ENCODE measurements around the gene UBE3D. TPM values are rescaled to one million over a fixed set of nuclear protein-coding genes. Genes with fewer than 3 reads are reported as not detected.
A peak's percentile ranks its signal among the peaks of the same experiment; 100 is the strongest.

The UBE3D gene
- total and polyA plus RNA-seq, 4 donors, result 7.5 to 17.0 (median 12.3) TPM

GRCh38 chr6:83086751-83087150, 21.1 kb upstream of the UBE3D start:
- Histone ChIP-seq H3K9me3 (ENCODE audit: control insufficient read depth, insufficient read depth, low read length) (no peaks in the 10 kb centered on the region), H3K27ac (ENCODE audit: low read depth, low read length) (no peak overlapping the region), H3K27me3 (ENCODE audit: control insufficient read depth, insufficient read depth, low read length) (no peaks in the 10 kb centered on the region), H3K36me3 (ENCODE audit: control insufficient read depth, insufficient read depth, low read length) (no peaks in the 10 kb centered on the region), H3K4me3 (ENCODE audit: low read depth, low read length) (no peak overlapping the region), H3K4me1 (ENCODE audit: control insufficient read depth, insufficient read depth, low read length) (no peaks in the 10 kb centered on the region)
- no peak for DNase-seq (ENCODE audit: low read depth in 4 of 6, low spot score in 6 of 6)
- 100% methylated on average over 2 of the region's 2 CpGs for WGBS (ENCODE audit: insufficient coverage)

- no peaks in the 10 kb centered on the region for H3K9me3 ChIP-seq (ENCODE audit: control insufficient read depth, insufficient read depth, low read length)
- no CpG with 5 or more reads among the region's 1 CpG for WGBS (ENCODE audit: insufficient coverage)
- no peaks in the 10 kb centered on the region for H3K4me1 ChIP-seq (ENCODE audit: control insufficient read depth, insufficient read depth, low read length)
- no peaks in the 10 kb centered on the region for H3K27me3 ChIP-seq (ENCODE audit: control insufficient read depth, insufficient read depth, low read length)
- H3K27ac ChIP-seq (ENCODE audit: low read depth, low read length), result no peak overlapping the region
- no peaks in the 10 kb centered on the region for H3K36me3 ChIP-seq (ENCODE audit: control insufficient read depth, insufficient read depth, low read length)
- no peak overlapping the region for H3K4me3 ChIP-seq (ENCODE audit: low read depth, low read length)
- DNase-seq (ENCODE audit: low read depth in 4 of 6, low spot score in 6 of 6), result no peak
These were observed 17.8 kb upstream of the UBE3D start for GRCh38 chr6:83083476-83083875.

- H3K4me3 ChIP-seq (ENCODE audit: low read depth, low read length), result no peak overlapping the region
- H3K36me3 ChIP-seq (ENCODE audit: control insufficient read depth, insufficient read depth, low read length), result no peaks in the 10 kb centered on the region
- no peaks in the 10 kb centered on the region for H3K27me3 ChIP-seq (ENCODE audit: control insufficient read depth, insufficient read depth, low read length)
- no peak for DNase-seq (ENCODE audit: low read depth in 4 of 6, low spot score in 6 of 6)
- H3K9me3 ChIP-seq (ENCODE audit: control insufficient read depth, insufficient read depth, low read length), result no peaks in the 10 kb centered on the region
- WGBS (ENCODE audit: insufficient coverage), result 100% methylated on average over 1 of the region's 1 CpG
- no peak overlapping the region for H3K27ac ChIP-seq (ENCODE audit: low read depth, low read length)
- H3K4me1 ChIP-seq (ENCODE audit: control insufficient read depth, insufficient read depth, low read length), result peaks cover 3% of the 10 kb centered on the region
These were observed 8.0 kb upstream of the UBE3D start for GRCh38 chr6:83073615-83074014.

- WGBS (ENCODE audit: insufficient coverage), result no CpG with 5 or more reads among the region's 2 CpGs
These were observed 7.1 kb upstream of the UBE3D start for GRCh38 chr6:83072726-83073125.

DNA sequence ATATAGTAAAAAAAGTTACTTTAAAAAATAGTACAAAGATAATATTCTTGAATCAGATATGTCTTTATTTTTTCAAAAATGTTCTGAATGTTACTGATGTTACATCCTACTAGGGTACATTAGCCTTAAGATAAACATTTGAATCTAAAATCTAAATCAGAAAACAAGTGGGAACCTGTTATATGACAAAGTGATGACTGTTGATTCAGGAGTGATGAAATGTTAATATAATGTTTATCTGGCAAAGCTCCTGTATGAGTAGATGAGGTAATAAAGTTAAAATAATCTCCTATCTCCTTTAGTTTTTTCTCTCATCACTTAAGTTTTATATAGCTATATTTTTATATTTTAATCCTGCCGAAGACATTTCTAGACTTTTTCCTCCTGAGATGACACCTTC, 6.1 kb upstream of the UBE3D start:
- Histone ChIP-seq H3K36me3 (ENCODE audit: control insufficient read depth, insufficient read depth, low read length) (no peaks in the 10 kb centered on the region), H3K27ac (ENCODE audit: low read depth, low read length) (no peak overlapping the region), H3K4me3 (ENCODE audit: low read depth, low read length) (no peak overlapping the region), H3K4me1 (ENCODE audit: control insufficient read depth, insufficient read depth, low read length) (peaks cover 3% of the 10 kb centered on the region), H3K9me3 (ENCODE audit: control insufficient read depth, insufficient read depth, low read length) (no peaks in the 10 kb centered on the region), H3K27me3 (ENCODE audit: control insufficient read depth, insufficient read depth, low read length) (no peaks in the 10 kb centered on the region)
- no CpG with 5 or more reads among the region's 1 CpG for WGBS (ENCODE audit: insufficient coverage)
- DNase-seq (ENCODE audit: low read depth in 4 of 6, low spot score in 6 of 6), result no peak

More at GRCh38 chr6:83072726-83073125, 7.1 kb upstream of the UBE3D start:
- no peaks in the 10 kb centered on the region for H3K36me3 ChIP-seq (ENCODE audit: control insufficient read depth, insufficient read depth, low read length)
- H3K9me3 ChIP-seq (ENCODE audit: control insufficient read depth, insufficient read depth, low read length), result no peaks in the 10 kb centered on the region
- no peak overlapping the region for H3K27ac ChIP-seq (ENCODE audit: low read depth, low read length)
- peak in 1 of 6 donors; percentile 28 for DNase-seq (ENCODE audit: low read depth in 4 of 6, low spot score in 6 of 6)
- H3K4me1 ChIP-seq (ENCODE audit: control insufficient read depth, insufficient read depth, low read length), result peaks cover 3% of the 10 kb centered on the region
- H3K27me3 ChIP-seq (ENCODE audit: control insufficient read depth, insufficient read depth, low read length), result no peaks in the 10 kb centered on the region
- H3K4me3 ChIP-seq (ENCODE audit: low read depth, low read length), result no peak overlapping the region

DNA sequence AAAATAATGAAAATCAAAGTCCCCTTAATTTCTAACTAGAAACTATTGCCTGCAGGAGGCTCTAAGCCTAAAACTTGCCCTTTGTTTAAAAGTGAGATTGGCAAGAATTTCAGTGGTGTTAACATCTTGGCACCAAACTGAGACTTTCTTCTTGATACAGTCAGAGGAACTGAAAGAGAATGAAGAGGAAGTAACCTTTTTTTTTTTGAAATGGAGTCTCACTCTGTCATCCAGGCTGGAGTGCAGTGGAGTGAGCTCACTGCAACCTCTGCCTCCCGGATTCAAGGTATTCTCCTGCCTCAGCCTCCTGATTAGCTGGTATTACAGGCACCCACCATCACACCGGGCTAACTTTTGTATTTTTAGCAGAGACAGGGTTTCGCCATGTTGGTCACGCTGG, 5.4 kb upstream of the UBE3D start:
- no peak overlapping the region for H3K27ac ChIP-seq (ENCODE audit: low read depth, low read length)

GRCh38 chr6:83069633-83070032, 4.0 kb upstream of the UBE3D start:
- Histone ChIP-seq H3K36me3 (ENCODE audit: control insufficient read depth, insufficient read depth, low read length) (no peaks in the 10 kb centered on the region), H3K27me3 (ENCODE audit: control insufficient read depth, insufficient read depth, low read length) (no peaks in the 10 kb centered on the region), H3K4me3 (ENCODE audit: low read depth, low read length) (no peak overlapping the region), H3K27ac (ENCODE audit: low read depth, low read length) (no peak overlapping the region), H3K4me1 (ENCODE audit: control insufficient read depth, insufficient read depth, low read length) (peaks cover 6% of the 10 kb centered on the region), H3K9me3 (ENCODE audit: control insufficient read depth, insufficient read depth, low read length) (no peaks in the 10 kb centered on the region)
- no peak for DNase-seq (ENCODE audit: low read depth in 4 of 6, low spot score in 6 of 6)

More for the DNA sequence above, 5.4 kb upstream of the UBE3D start:
- Histone ChIP-seq H3K36me3 (ENCODE audit: control insufficient read depth, insufficient read depth, low read length) (no peaks in the 10 kb centered on the region), H3K27me3 (ENCODE audit: control insufficient read depth, insufficient read depth, low read length) (no peaks in the 10 kb centered on the region), H3K9me3 (ENCODE audit: control insufficient read depth, insufficient read depth, low read length) (no peaks in the 10 kb centered on the region), H3K4me3 (ENCODE audit: low read depth, low read length) (no peak overlapping the region), H3K4me1 (ENCODE audit: control insufficient read depth, insufficient read depth, low read length) (peaks cover 3% of the 10 kb centered on the region)
- 81% methylated on average over 4 of the region's 4 CpGs for WGBS (ENCODE audit: insufficient coverage)
- no peak for DNase-seq (ENCODE audit: low read depth in 4 of 6, low spot score in 6 of 6)

GRCh38 chr6:83068616-83069015, 3.0 kb upstream of the UBE3D start:
- H3K27ac ChIP-seq (ENCODE audit: low read depth, low read length), result no peak overlapping the region
- no CpG with 5 or more reads among the region's 6 CpGs for WGBS (ENCODE audit: insufficient coverage)
- peaks cover 6% of the 10 kb centered on the region for H3K4me1 ChIP-seq (ENCODE audit: control insufficient read depth, insufficient read depth, low read length)
- H3K36me3 ChIP-seq (ENCODE audit: control insufficient read depth, insufficient read depth, low read length), result no peaks in the 10 kb centered on the region
- H3K4me3 ChIP-seq (ENCODE audit: low read depth, low read length), result peak overlapping the region; percentile 90
- H3K27me3 ChIP-seq (ENCODE audit: control insufficient read depth, insufficient read depth, low read length), result no peaks in the 10 kb centered on the region
- H3K9me3 ChIP-seq (ENCODE audit: control insufficient read depth, insufficient read depth, low read length), result no peaks in the 10 kb centered on the region
- no peak for DNase-seq (ENCODE audit: low read depth in 4 of 6, low spot score in 6 of 6)

DNA sequence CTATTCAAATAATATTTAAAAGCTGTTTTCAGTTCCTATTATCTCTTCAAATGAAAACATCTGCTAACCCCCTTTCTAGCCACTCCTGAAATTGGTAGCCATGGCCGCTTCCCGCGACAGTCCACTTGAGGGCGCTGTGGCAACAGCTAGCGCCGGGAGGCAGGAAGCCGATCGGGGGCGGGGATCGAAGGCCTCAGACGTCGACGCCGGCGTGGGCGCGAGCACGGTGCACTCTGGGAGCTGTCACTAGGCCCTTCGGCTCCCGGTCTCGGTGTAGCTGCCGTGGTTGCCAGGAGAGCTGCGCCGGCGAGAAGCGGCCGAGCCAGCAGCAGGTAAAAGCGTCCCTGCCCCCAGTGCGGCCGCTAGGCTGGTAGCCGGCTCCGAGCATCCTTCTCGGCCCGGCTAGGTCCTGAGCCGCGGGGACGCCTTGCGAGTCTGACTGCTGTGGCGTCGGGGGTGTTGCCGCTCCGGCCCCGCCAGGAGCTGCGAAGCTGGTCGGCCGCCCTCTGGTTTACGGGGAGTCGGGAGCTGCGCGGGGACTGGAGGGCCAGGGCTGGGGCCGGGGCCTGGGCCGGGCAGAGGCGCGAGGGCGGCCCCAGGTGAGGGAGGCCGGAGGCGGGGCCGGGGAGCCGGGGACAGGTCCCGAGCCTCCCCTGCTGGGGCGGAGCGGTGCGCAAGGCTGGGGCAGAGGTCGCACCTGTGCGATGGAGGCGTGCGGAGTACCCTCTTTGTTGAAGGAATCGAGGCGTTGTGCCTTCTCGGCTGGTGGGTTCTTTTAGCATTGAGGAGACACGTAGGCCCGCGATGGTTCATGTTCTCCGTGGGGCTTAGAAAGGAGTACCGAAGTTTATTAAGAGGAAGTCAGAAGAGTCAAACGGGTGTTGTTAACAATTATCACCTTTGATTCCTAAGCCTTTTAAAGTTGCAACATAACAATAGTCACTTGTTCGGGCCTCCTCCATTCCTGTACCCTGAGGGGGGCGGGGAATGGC, 2.1 kb upstream of the UBE3D start, which contains the start of gene DOP1A:
DOP1A (plus strand) TSS at position 224 of the 992 bp plus-strand sequence. CDS start 29,307 bp downstream, outside the sequence.
- Histone ChIP-seq H3K27ac (ENCODE audit: low read depth, low read length) (peak within 1 kb of the TSS; percentile 78), H3K27me3 (ENCODE audit: control insufficient read depth, insufficient read depth, low read length) (no peaks in the 10 kb centered on the region), H3K9me3 (ENCODE audit: control insufficient read depth, insufficient read depth, low read length) (no peaks in the 10 kb centered on the region), H3K4me3 (ENCODE audit: low read depth, low read length) (peak within 1 kb of the TSS; percentile 90), H3K4me1 (ENCODE audit: control insufficient read depth, insufficient read depth, low read length) (peaks cover 6% of the 10 kb centered on the region), H3K36me3 (ENCODE audit: control insufficient read depth, insufficient read depth, low read length) (no peaks in the 10 kb centered on the region)
- peak; percentile 82 to 98 (median 92) for DNase-seq (ENCODE audit: low read depth in 4 of 6, low spot score in 6 of 6)
- under 1% methylated on average over 69 of the region's 78 CpGs for WGBS (ENCODE audit: insufficient coverage)

- no peak overlapping the region for H3K4me3 ChIP-seq (ENCODE audit: low read depth, low read length)
- peaks cover 3% of the 10 kb centered on the region for H3K4me1 ChIP-seq (ENCODE audit: control insufficient read depth, insufficient read depth, low read length)
- H3K9me3 ChIP-seq (ENCODE audit: control insufficient read depth, insufficient read depth, low read length), result no peaks in the 10 kb centered on the region
- no peaks in the 10 kb centered on the region for H3K36me3 ChIP-seq (ENCODE audit: control insufficient read depth, insufficient read depth, low read length)
- no CpG with 5 or more reads among the region's 1 CpG for WGBS (ENCODE audit: insufficient coverage)
- H3K27me3 ChIP-seq (ENCODE audit: control insufficient read depth, insufficient read depth, low read length), result no peaks in the 10 kb centered on the region
- no peak for DNase-seq (ENCODE audit: low read depth in 4 of 6, low spot score in 6 of 6)
- no peak overlapping the region for H3K27ac ChIP-seq (ENCODE audit: low read depth, low read length)
These were observed 3.4 kb downstream of the UBE3D start for GRCh38 chr6:83062225-83062624.

Measured in spinal cord (tissue), 10 donors.